ENCODE results near the gene TUBG1. TPM values are rescaled to one million over a fixed set of nuclear protein-coding genes. Genes with fewer than 3 reads are reported as not detected.

The TUBG1 gene
- total RNA-seq, 1 experiment from 2014 or later, result 122 TPM

Other genes starting within 250 kb of the TUBG1 start
- 107 and 113 TPM in 2 replicates for gene STAT3, start 221.2 kb upstream of the TUBG1 start, total RNA-seq (2014; rRNA removed; shearing (Covaris generic))
- gene CAVIN1, start 186.4 kb upstream of the TUBG1 start, total RNA-seq (2014; rRNA removed; shearing (Covaris generic)), result 46.9 and 47.8 TPM in 2 replicates
- 25.3 and 30.9 TPM in 2 replicates for gene ATP6V0A1, start 150.8 kb upstream of the TUBG1 start, total RNA-seq (2014; rRNA removed; shearing (Covaris generic))
- gene NAGLU, start 73.4 kb upstream of the TUBG1 start, total RNA-seq (2014; rRNA removed; shearing (Covaris generic)), result 20.6 and 22.2 TPM in 2 replicates
- gene HSD17B1, start 56.8 kb upstream of the TUBG1 start, total RNA-seq (2014; rRNA removed; shearing (Covaris generic)), result 0.73 and 0.76 TPM in 2 replicates
- gene COASY, start 47.5 kb upstream of the TUBG1 start, total RNA-seq (2014; rRNA removed; shearing (Covaris generic)), result 33.7 and 36.3 TPM in 2 replicates
- gene MLX, start 42.6 kb upstream of the TUBG1 start, total RNA-seq (2014; rRNA removed; shearing (Covaris generic)), result 44.5 and 48.4 TPM in 2 replicates
- 23.8 and 29.7 TPM in 2 replicates for gene PSMC3IP, start 32.0 kb upstream of the TUBG1 start, total RNA-seq (2014; rRNA removed; shearing (Covaris generic))
- gene RETREG3, start 309 bp upstream of the TUBG1 start, total RNA-seq (2014; rRNA removed; shearing (Covaris generic)), result 34.5 and 36.2 TPM in 2 replicates
- gene TUBG2, start 49.6 kb downstream of the TUBG1 start, total RNA-seq (2014; rRNA removed; shearing (Covaris generic)), result 6.2 and 10.4 TPM in 2 replicates
- gene PLEKHH3, start 67.3 kb downstream of the TUBG1 start, total RNA-seq (2014; rRNA removed; shearing (Covaris generic)), result 10.9 and 13.7 TPM in 2 replicates
- 0.99 and 1.0 TPM in 2 replicates for gene CCR10, start 72.2 kb downstream of the TUBG1 start, total RNA-seq (2014; rRNA removed; shearing (Covaris generic))
- gene CNTNAP1, start 72.8 kb downstream of the TUBG1 start, total RNA-seq (2014; rRNA removed; shearing (Covaris generic)), result 4.0 and 5.0 TPM in 2 replicates
- gene EZH1, start 135.4 kb downstream of the TUBG1 start, total RNA-seq (2014; rRNA removed; shearing (Covaris generic)), result 17.3 and 27.0 TPM in 2 replicates
- gene RAMP2, start 151.5 kb downstream of the TUBG1 start, total RNA-seq (2014; rRNA removed; shearing (Covaris generic)), result not detected in 2 replicates
- gene VPS25, start 163.8 kb downstream of the TUBG1 start, total RNA-seq (2014; rRNA removed; shearing (Covaris generic)), result 71.0 and 79.3 TPM in 2 replicates
- gene WNK4, start 170.9 kb downstream of the TUBG1 start, total RNA-seq (2014; rRNA removed; shearing (Covaris generic)), result 0.18 and 0.32 TPM in 2 replicates
- 105 and 107 TPM in 2 replicates for gene COA3, start 189.0 kb downstream of the TUBG1 start, total RNA-seq (2014; rRNA removed; shearing (Covaris generic))
- 0.10 TPM in 2 replicates for gene CNTD1, start 189.2 kb downstream of the TUBG1 start, total RNA-seq (2014; rRNA removed; shearing (Covaris generic))
- gene BECN1, start 214.6 kb downstream of the TUBG1 start, total RNA-seq (2014; rRNA removed; shearing (Covaris generic)), result 62.1 and 62.9 TPM in 2 replicates
- gene PSME3, start 223.7 kb downstream of the TUBG1 start, total RNA-seq (2014; rRNA removed; shearing (Covaris generic)), result 142 and 145 TPM in 2 replicates
- 0.86 and 1.1 TPM in 2 replicates for gene AOC2, start 234.9 kb downstream of the TUBG1 start, total RNA-seq (2014; rRNA removed; shearing (Covaris generic))
- 0.30 and 0.34 TPM in 2 replicates for gene AOC3, start 241.5 kb downstream of the TUBG1 start, total RNA-seq (2014; rRNA removed; shearing (Covaris generic))